ENCODE data around the gene ACYP2. TPM values are rescaled to one million over a fixed set of nuclear protein-coding genes. Genes with fewer than 3 reads are reported as not detected.

ACYP2 gene
- total RNA-seq, 6 experiments from 2014 or later, result 9.6 to 22.9 (median 18.5) TPM

DNA sequence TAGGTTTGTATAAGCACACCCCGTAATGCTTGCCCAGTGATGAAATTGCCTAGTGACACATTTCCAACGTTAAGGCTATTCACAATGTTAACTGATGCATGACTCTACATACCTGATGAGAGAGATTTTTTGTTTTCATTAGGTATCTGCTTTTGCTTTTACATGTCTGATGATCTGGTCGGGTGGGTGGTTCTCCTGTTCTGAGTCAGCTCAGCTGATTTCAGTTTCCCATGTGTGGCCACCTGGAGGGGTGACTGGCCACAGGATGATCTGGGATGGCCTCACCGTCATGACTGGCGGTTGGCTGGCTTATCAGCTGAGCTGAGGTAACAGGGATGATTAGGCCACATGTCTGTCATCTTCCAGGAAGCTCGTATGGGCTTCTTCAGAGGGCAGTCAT is 33.8 kb upstream of the ACYP2 start:
- H3K27me3 ChIP-seq, result no peaks in the 10 kb centered on the region
- no peaks in the 10 kb centered on the region for H3K36me3 ChIP-seq
- intact Hi-C loops (cut with DNase I), result no loop called here
- TF ChIP-seq, protein P1, sequence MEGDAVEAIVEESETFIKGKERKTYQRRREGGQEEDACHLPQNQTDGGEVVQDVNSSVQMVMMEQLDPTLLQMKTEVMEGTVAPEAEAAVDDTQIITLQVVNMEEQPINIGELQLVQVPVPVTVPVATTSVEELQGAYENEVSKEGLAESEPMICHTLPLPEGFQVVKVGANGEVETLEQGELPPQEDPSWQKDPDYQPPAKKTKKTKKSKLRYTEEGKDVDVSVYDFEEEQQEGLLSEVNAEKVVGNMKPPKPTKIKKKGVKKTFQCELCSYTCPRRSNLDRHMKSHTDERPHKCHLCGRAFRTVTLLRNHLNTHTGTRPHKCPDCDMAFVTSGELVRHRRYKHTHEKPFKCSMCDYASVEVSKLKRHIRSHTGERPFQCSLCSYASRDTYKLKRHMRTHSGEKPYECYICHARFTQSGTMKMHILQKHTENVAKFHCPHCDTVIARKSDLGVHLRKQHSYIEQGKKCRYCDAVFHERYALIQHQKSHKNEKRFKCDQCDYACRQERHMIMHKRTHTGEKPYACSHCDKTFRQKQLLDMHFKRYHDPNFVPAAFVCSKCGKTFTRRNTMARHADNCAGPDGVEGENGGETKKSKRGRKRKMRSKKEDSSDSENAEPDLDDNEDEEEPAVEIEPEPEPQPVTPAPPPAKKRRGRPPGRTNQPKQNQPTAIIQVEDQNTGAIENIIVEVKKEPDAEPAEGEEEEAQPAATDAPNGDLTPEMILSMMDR (IDR thresholded peaks at IDR 0.05), result no peak
- TF ChIP-seq POLR2A (IDR thresholded peaks at IDR 0.05), result no peak
- no peaks in the 10 kb centered on the region for H3K4me1 ChIP-seq
- H3K9me3 ChIP-seq, result no peaks in the 10 kb centered on the region
- ATAC-seq, result no peak
- DNase-seq, result no peak
- H3K27ac ChIP-seq, result no peak overlapping the region
- WGBS (ENCODE audit: insufficient coverage, low coverage, low lambda C conversion rate, missing lambda C conversion rate), result 82% methylated on average over 3 of the region's 6 CpGs
- H3K4me3 ChIP-seq, result no peak overlapping the region

- Histone ChIP-seq H3K9me3 (no peaks in the 10 kb centered on the region), H3K27me3 (no peaks in the 10 kb centered on the region), H3K4me3 (no peak overlapping the region), H3K36me3 (no peaks in the 10 kb centered on the region), H3K4me1 (no peaks in the 10 kb centered on the region), H3K27ac (no peak overlapping the region)
- DNase-seq, result no peak
- 82% methylated on average over 6 of the region's 6 CpGs for WGBS (ENCODE audit: insufficient coverage, low coverage, low lambda C conversion rate, missing lambda C conversion rate)
- ATAC-seq, result no peak
- intact Hi-C loops (cut with DNase I), result no loop called here
- no peak for TF ChIP-seq POLR2A (IDR thresholded peaks at IDR 0.05)
- TF ChIP-seq, protein P1 (IDR thresholded peaks at IDR 0.05), result no peak
Observed at GRCh38 chr2:54083021-54083420, 32.4 kb upstream of the ACYP2 start.

GRCh38 chr2:54083445-54083844 is 32.0 kb upstream of the ACYP2 start:
- Histone ChIP-seq H3K36me3 (no peaks in the 10 kb centered on the region), H3K4me3 (no peak overlapping the region), H3K9me3 (no peaks in the 10 kb centered on the region), H3K27ac (no peak overlapping the region), H3K4me1 (no peaks in the 10 kb centered on the region), H3K27me3 (no peaks in the 10 kb centered on the region)
- WGBS (ENCODE audit: insufficient coverage, low coverage, low lambda C conversion rate, missing lambda C conversion rate), result 78% methylated on average over 1 of the region's 1 CpG
- no peak for DNase-seq
- ATAC-seq, result no peak
- intact Hi-C loops (cut with DNase I), result no loop called here
- TF ChIP-seq POLR2A (IDR thresholded peaks at IDR 0.05), result no peak
- TF ChIP-seq, protein P1 (IDR thresholded peaks at IDR 0.05), result no peak

DNA sequence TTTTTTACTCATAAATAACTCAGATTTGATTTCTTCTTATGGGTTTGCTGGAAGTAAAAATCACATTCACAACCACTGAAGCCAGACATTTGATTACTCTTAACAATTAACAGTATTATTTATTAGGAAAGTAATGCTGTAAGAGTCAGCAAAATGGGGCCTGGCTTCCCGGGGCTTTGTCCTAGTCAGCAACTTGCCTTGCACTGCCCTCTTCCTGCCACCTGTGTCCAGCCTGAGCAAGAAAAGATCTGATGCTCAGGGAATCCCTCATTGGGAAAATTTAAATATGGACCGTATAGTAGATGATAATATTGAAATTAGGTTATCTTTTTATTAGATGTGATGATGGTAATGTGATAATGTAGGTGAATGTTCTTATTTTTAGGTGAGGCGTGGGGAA is 30.8 kb upstream of the ACYP2 start:
- Histone ChIP-seq H3K9me3 (no peaks in the 10 kb centered on the region), H3K36me3 (no peaks in the 10 kb centered on the region), H3K4me3 (no peak overlapping the region), H3K27me3 (no peaks in the 10 kb centered on the region), H3K27ac (no peak overlapping the region), H3K4me1 (no peaks in the 10 kb centered on the region)
- WGBS (ENCODE audit: insufficient coverage, low coverage, low lambda C conversion rate, missing lambda C conversion rate), result 54% methylated on average over 3 of the region's 3 CpGs
- DNase-seq (no peak), ATAC-seq (peak in 1 of 4 donors; percentile 51)
- no peak for TF ChIP-seq POLR2A (IDR thresholded peaks at IDR 0.05)
- TF ChIP-seq, protein P1 (IDR thresholded peaks at IDR 0.05), result peak in 3 of 4 donors; percentile 7 to 26 (median 12)
- intact Hi-C loops (cut with DNase I), result no loop called here

- Histone ChIP-seq H3K4me1 (no peaks in the 10 kb centered on the region), H3K27ac (no peak overlapping the region), H3K9me3 (no peaks in the 10 kb centered on the region), H3K36me3 (no peaks in the 10 kb centered on the region), H3K4me3 (no peak overlapping the region), H3K27me3 (no peaks in the 10 kb centered on the region)
- intact Hi-C loops (cut with DNase I), result no loop called here
- DNase-seq, result no peak
- ATAC-seq, result peak in 1 of 4 donors; percentile 35
- 65% methylated on average over 9 of the region's 10 CpGs for WGBS (ENCODE audit: insufficient coverage, low coverage, low lambda C conversion rate, missing lambda C conversion rate)
- TF ChIP-seq POLR2A (IDR thresholded peaks at IDR 0.05), result no peak
- TF ChIP-seq, protein P1 (IDR thresholded peaks at IDR 0.05), result no peak
Observed at GRCh38 chr2:54085069-54085468, 30.3 kb upstream of the ACYP2 start.

Data from right lobe of liver (tissue), 6 donors.